HCT116 (cell line): ENCODE measurements around the gene PMF1. TPM values are rescaled to one million over a fixed set of nuclear protein-coding genes. Genes with fewer than 3 reads are reported as not detected.

Source experiments
- ATAC-seq: fragments of 200-7000 bp; cut with Tn5 transposase; 2 replicates; pipeline ENCODE4 v1.9.1; 2020; ENCODE audit warnings: mild to moderate bottlenecking, moderate library complexity
- BruUV-seq: library from RNA; stranded (reverse); fragments of 400-500 nt; replicated peaks from 2 replicates; lab custom pipeline; 2021; lab: Mats Ljungman, UMichigan
- CTCF ChIA-PET: fragments of 300-600 bp; sonication (Branson Sonifier 250); formaldehyde crosslinking; loops from one replicate; lab custom pipeline; 2021; ENCODE audit warnings: antibody characterized with exemption; lab: Charles Lee
- POLR2A ChIA-PET: fragments of 300-600, 350-600 bp; sonication (Branson Sonifier 250); formaldehyde crosslinking; loops from one replicate; lab custom pipeline; 2021; ENCODE audit warnings: antibody characterized with exemption; lab: Charles Lee
- RAD21 ChIA-PET, 2 experiments: fragments of 300-600 bp; sonication (Branson Sonifier 250); formaldehyde crosslinking; loops; one replicate each; lab custom pipeline; 2023; ENCODE audit warnings: low total read pairs in 2 of 2; ENCODE audit not compliant: uncharacterized antibody in 2 of 2, unreplicated experiment in 2 of 2, low non-redundant PET in 1 of 2; lab: Charles Lee
- DNase-seq: peaks from one replicate; pipeline ENCODE4 v3.0.0-alpha.2; 2010; ENCODE audit warnings: low read depth, low spot score
- H2AFZ ChIP-seq: fragments of 200-600 bp; shearing (Covaris generic), sonication (generic); 2 replicates; pipeline ENCODE4 v1.6.1; 2017; ENCODE audit warnings: low read depth, mixed run types, mixed read lengths, antibody characterized with exemption, low read length; ENCODE audit not compliant: poor library complexity, severe bottlenecking
- H3K27ac ChIP-seq: 2 replicates; pipeline ENCODE4 v1.5.1; 2012; ENCODE audit warnings: low read depth, low read length
- H3K27me3 ChIP-seq: fragments of 200-600 bp; sonication (generic); 2 replicates; pipeline ENCODE4 v1.6.1; 2016; ENCODE audit warnings: mixed run types, low read length, mixed read lengths; ENCODE audit not compliant: insufficient read depth
- H3K36me3 ChIP-seq, 2 experiments: fragments of 200-500 bp in 1 of 2; fragments of 200-600 bp in 1 of 2; sonication (Bioruptor generic) in 1 of 2; sonication (generic) in 1 of 2; 2 replicates each; pipeline versions ENCODE4 v1.5.1 to v1.6.1; 2014 to 2016; ENCODE audit warnings: low read length in 2 of 2, inconsistent platforms in 1 of 2, mixed read lengths in 1 of 2, mixed run types in 1 of 2; ENCODE audit not compliant: insufficient read depth in 2 of 2, control insufficient read depth in 1 of 2
- H3K4me1 ChIP-seq, 2 experiments: fragments of 200-600 bp in 1 of 2; sonication (generic) in 1 of 2; 2 replicates each; pipeline versions ENCODE4 v1.5.1 to v1.6.1; 2012 to 2017; ENCODE audit warnings: low read length in 2 of 2, inconsistent platforms in 1 of 2, mild to moderate bottlenecking in 1 of 2, mixed read lengths in 1 of 2, mixed run types in 1 of 2, moderate library complexity in 1 of 2; ENCODE audit not compliant: insufficient read depth in 2 of 2, control insufficient read depth in 1 of 2
- H3K4me2 ChIP-seq: fragments of 200-600 bp; sonication (generic); 2 replicates; pipeline ENCODE4 v1.6.1; 2017; ENCODE audit warnings: mixed run types, low read length, mixed read lengths
- H3K4me3 ChIP-seq, 2 experiments: fragments of 200-600 bp in 1 of 2; sonication (generic) in 1 of 2; replicated peaks in 1 of 2; 2 replicates each; pipeline ENCODE4 v1.5.1; 2011 to 2016; ENCODE audit warnings: low read length in 2 of 2, control low read depth in 1 of 2, low read depth in 1 of 2, mild to moderate bottlenecking in 1 of 2, mixed read lengths in 1 of 2, mixed run types in 1 of 2
- H3K79me2 ChIP-seq: fragments of 200-600 bp; sonication (generic); 2 replicates; pipeline ENCODE4 v1.6.1; 2017; ENCODE audit warnings: mild to moderate bottlenecking, mixed run types, low read length, moderate library complexity, mixed read lengths; ENCODE audit not compliant: insufficient read depth
- H3K9ac ChIP-seq: fragments of 200-600 bp; sonication (generic); 2 replicates; pipeline ENCODE4 v1.6.1; 2016; ENCODE audit warnings: low read length, mixed read lengths
- H3K9me2 ChIP-seq: fragments of 200-600 bp; sonication (generic), shearing (Covaris generic); 2 replicates; pipeline ENCODE4 v1.6.1; 2017; ENCODE audit warnings: mixed run types, mild to moderate bottlenecking, moderate library complexity; ENCODE audit not compliant: insufficient read depth
- H3K9me3 ChIP-seq, 2 experiments: fragments of 200-500 bp in 1 of 2; fragments of 200-600 bp in 1 of 2; sonication (Bioruptor generic) in 1 of 2; sonication (generic) in 1 of 2; 2 replicates each; pipeline ENCODE4 v1.6.1; 2014 to 2017; ENCODE audit warnings: low read length in 2 of 2, mixed read lengths in 2 of 2, inconsistent platforms in 1 of 2, low read depth in 1 of 2, mild to moderate bottlenecking in 1 of 2, mixed run types in 1 of 2, moderate library complexity in 1 of 2; ENCODE audit not compliant: control insufficient read depth in 1 of 2, insufficient read depth in 1 of 2
- H4K20me1 ChIP-seq: fragments of 200-600 bp; sonication (generic), shearing (Covaris generic); 2 replicates; pipeline ENCODE4 v1.6.1; 2017; ENCODE audit warnings: mixed run types, mild to moderate bottlenecking, moderate library complexity; ENCODE audit not compliant: insufficient read depth
- ATF3 ChIP-seq: IDR thresholded peaks from 2 replicates; pipeline ENCODE4 v1.6.1; 2012
- CEBPB ChIP-seq: IDR thresholded peaks from 2 replicates; pipeline ENCODE4 v1.6.1; 2012; ENCODE audit warnings: low read depth
- CTCF ChIP-seq, 3 experiments: fragments of 200-600 bp in 1 of 3; sonication (generic) in 1 of 3; IDR thresholded peaks in 2 of 3; conservative IDR thresholded peaks in 1 of 3; 2 replicates each; pipeline ENCODE4 v1.5.1; 2012 to 2017; ENCODE audit warnings: low read depth in 2 of 3, low read length in 2 of 3, antibody characterized with exemption in 1 of 3, borderline replicate concordance in 1 of 3, control low read depth in 1 of 3, mild to moderate bottlenecking in 1 of 3, mixed read lengths in 1 of 3, mixed run types in 1 of 3, moderate library complexity in 1 of 3; ENCODE audit not compliant: insufficient read depth in 1 of 3
- EGR1 ChIP-seq: IDR thresholded peaks from 2 replicates; pipeline ENCODE4 v1.6.1; 2012; ENCODE audit warnings: low read depth
- EZH2 ChIP-seq: fragments of 200-600 bp; sonication (generic); IDR thresholded peaks from 2 replicates; pipeline ENCODE4 v1.6.1; 2017; ENCODE audit warnings: antibody characterized with exemption, mixed run types
- EZH2phosphoT487 ChIP-seq: fragments of 200-600 bp; IDR thresholded peaks from 2 replicates; pipeline ENCODE4 v1.6.1; 2018; ENCODE audit warnings: antibody characterized with exemption, borderline replicate concordance
- FOSL1 ChIP-seq: IDR thresholded peaks from 2 replicates; pipeline ENCODE4 v1.6.1; 2012; ENCODE audit warnings: low read depth
- JUND ChIP-seq: IDR thresholded peaks from 2 replicates; pipeline ENCODE4 v1.6.1; 2012
- MAX ChIP-seq: IDR thresholded peaks from 2 replicates; pipeline ENCODE4 v1.6.1; 2012
- RAD21 ChIP-seq: IDR thresholded peaks from 2 replicates; pipeline ENCODE4 v1.6.1; 2012; ENCODE audit warnings: low read depth, mild to moderate bottlenecking
- SIN3A ChIP-seq: IDR thresholded peaks from 2 replicates; pipeline ENCODE4 v1.6.1; 2012; ENCODE audit warnings: low read depth
- SP1 ChIP-seq: IDR thresholded peaks from 2 replicates; pipeline ENCODE4 v1.6.1; 2012; ENCODE audit warnings: low read depth
- SRF ChIP-seq: IDR thresholded peaks from 2 replicates; pipeline ENCODE4 v1.6.1; 2012; ENCODE audit warnings: low read depth
- TCF7L2 ChIP-seq: IDR thresholded peaks from 2 replicates; pipeline ENCODE4 v1.7.0; 2011; ENCODE audit warnings: borderline replicate concordance, inconsistent platforms; ENCODE audit not compliant: insufficient read depth, insufficient read length; ENCODE audit errors: extremely low read depth
- YY1 ChIP-seq: IDR thresholded peaks from 2 replicates; pipeline ENCODE4 v1.6.1; 2011; ENCODE audit warnings: low read length, low read depth, moderate library complexity, mild to moderate bottlenecking; ENCODE audit not compliant: insufficient replicate concordance; ENCODE audit errors: extremely low read depth
- intact Hi-C: fragments of 100-400 bp; cut with micrococcal nuclease; formaldehyde crosslinking; loops from 2 replicates; pipeline ENCODE4 v1.10.0; 2022
- total RNA-seq: library from RNA; stranded (reverse); gene quantifications from one replicate; pipeline ENCODE4 v1.2.1, GENCODE V29; 2021; ENCODE audit not compliant: unreplicated experiment

The PMF1 gene
- total RNA-seq, 1 experiment from 2014 or later, result 52.6 TPM

- Histone ChIP-seq H3K4me2 (peak within 1 kb of the TSS; percentile 41), H3K27me3 (no peaks in the 10 kb centered on the region), H3K36me3 (peaks cover 24 to 33% of the 10 kb centered on the region in 2 experiments), H3K79me2 (no peaks in the 10 kb centered on the region), H3K4me3 (no peak within 1 kb of the TSS), H3K9ac (no peak within 1 kb of the TSS; the same call in 1 of the 2 replicates), H3K9me2 (no peaks in the 10 kb centered on the region), H3K4me1 (peaks cover 8 to 19% of the 10 kb centered on the region in 2 experiments), H3K27ac (peak within 1 kb of the TSS; percentile 24; the same call in 1 of the 2 replicates), H3K9me3 (no peaks in the 10 kb centered on the region), H2AFZ (no peak within 1 kb of the TSS), H4K20me1 (peaks cover 3% of the 10 kb centered on the region; the same call in 1 of the 2 replicates)
- DNase-seq (no peak), ATAC-seq (peak; percentile 25)
- TF ChIP-seq CEBPB (no peak), FOSL1 (no peak), SRF (no peak)
- no TSS peak for BruUV-seq
- ChIA-PET RAD21 (no interaction called here), CTCF (interaction anchor here (1.4 kb wide), 1 partner anchor 14 kb away, joined by 3 read pairs; no protein-coding TSS in a partner anchor), POLR2A (no interaction called here)
- intact Hi-C loops, result no loop called here
Observed at GRCh38 chr1:156247460-156248322, 34.9 kb downstream of the PMF1 start, which contains the start of gene PAQR6. PAQR6 (minus strand) TSS chr1:156248056; CDS start chr1:156246731, 1,325 bp downstream.

GRCh38 chr1:156248323-156248683 lies 35.5 kb downstream of the PMF1 start:
- H3K27ac ChIP-seq, result peak overlapping the region; percentile 24; the same call in 1 of the 2 replicates
- no peak overlapping the region for H2AFZ ChIP-seq
- DNase-seq (no peak), ATAC-seq (no peak)
- H3K79me2 ChIP-seq, result no peaks in the 10 kb centered on the region
- ChIA-PET RAD21 (no interaction called here), POLR2A (no interaction called here), CTCF (no interaction called here)
- peaks cover 8 to 19% of the 10 kb centered on the region in 2 experiments for H3K4me1 ChIP-seq
- no peaks in the 10 kb centered on the region for H3K9me2 ChIP-seq
- intact Hi-C loops, result no loop called here
- no peaks in the 10 kb centered on the region for H3K9me3 ChIP-seq
- TF ChIP-seq RAD21, result no peak
- no peak for TF ChIP-seq EGR1
- TF ChIP-seq SIN3A, result no peak
- TF ChIP-seq YY1, result no peak
- no peak for TF ChIP-seq MAX
- TF ChIP-seq FOSL1, result no peak
- TF ChIP-seq SP1, result no peak
- no peak for TF ChIP-seq TCF7L2
- TF ChIP-seq JUND, result no peak
- TF ChIP-seq CTCF (IDR thresholded peaks at IDR 0.05 in 2 of 3, conservative IDR thresholded peaks at IDR 0.05 in 1 of 3; ENCODE audit: borderline replicate concordance in 1 of 3, insufficient read depth in 1 of 3, low read depth in 2 of 3, low read length in 2 of 3), result no peak
- no peak for TF ChIP-seq EZH2phosphoT487
- no peak for TF ChIP-seq CEBPB
- no peak for TF ChIP-seq ATF3
- TF ChIP-seq EZH2, result no peak
- TF ChIP-seq SRF, result no peak
- no peak overlapping the region for H3K4me3 ChIP-seq
- H3K4me2 ChIP-seq, result no peak overlapping the region
- BruUV-seq, result no TSS peak
- no peak overlapping the region for H3K9ac ChIP-seq
- peaks cover 3% of the 10 kb centered on the region; the same call in 1 of the 2 replicates for H4K20me1 ChIP-seq
- H3K36me3 ChIP-seq, result peaks cover 27 to 40% of the 10 kb centered on the region in 2 experiments
- H3K27me3 ChIP-seq, result no peaks in the 10 kb centered on the region
